HG02571 (cell line): ENCODE results near the gene BRCC3.
A peak's percentile ranks its signal among the peaks of the same experiment; 100 is the strongest.

Experiments used
- ATAC-seq: cut with Tn5 transposase; IDR thresholded peaks from one replicate; pipeline ENCODE4 v1.9.1; 2021; ENCODE audit warnings: mild to moderate bottlenecking, moderate library complexity; ENCODE audit not compliant: unreplicated experiment

The BRCC3 gene

DNA sequence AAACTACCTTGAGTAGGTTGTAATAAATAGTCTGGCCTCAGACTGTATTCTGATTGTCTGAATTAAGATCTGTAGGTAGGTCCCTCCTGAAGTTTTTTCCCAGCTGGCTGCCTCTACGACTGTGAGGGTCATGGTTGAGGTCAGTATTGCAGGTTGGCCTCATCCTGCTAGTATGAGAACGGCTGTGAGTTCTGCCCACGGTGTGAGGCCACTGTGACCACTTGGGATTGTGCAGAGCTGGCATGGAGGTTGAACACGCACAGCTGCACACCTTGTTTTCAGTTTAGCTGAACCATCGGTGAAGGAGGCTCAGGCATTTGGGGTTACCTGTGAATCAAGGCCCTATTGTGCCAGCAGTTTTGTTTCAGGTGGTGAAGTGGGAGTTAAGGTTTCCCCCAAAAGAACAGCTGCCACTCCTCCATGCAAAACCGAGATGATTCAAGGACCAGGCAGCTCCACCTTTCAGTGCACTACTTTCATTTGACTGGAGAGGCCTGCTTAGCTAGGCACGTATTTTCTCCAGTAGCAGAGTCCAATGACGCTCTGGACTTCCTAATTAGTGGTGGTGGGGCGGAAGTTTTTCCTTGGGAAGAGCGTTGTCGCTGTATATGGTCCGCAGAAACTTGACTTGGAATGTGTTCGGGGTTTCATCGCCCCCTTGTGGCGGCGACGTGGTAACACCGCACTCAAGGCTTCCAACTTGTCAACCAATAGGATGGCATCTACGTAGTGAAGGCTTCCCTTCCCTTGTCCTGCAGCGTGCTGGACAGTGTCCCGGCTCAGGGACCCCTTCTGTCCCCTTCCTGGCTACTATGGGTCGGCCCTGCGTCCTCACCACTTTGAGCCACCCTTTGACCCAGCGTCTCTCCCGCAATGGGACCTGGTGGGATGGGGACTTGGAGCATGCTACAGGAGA is 14.2 kb upstream of the BRCC3 start:
- ATAC-seq: peak; percentile 73

DNA sequence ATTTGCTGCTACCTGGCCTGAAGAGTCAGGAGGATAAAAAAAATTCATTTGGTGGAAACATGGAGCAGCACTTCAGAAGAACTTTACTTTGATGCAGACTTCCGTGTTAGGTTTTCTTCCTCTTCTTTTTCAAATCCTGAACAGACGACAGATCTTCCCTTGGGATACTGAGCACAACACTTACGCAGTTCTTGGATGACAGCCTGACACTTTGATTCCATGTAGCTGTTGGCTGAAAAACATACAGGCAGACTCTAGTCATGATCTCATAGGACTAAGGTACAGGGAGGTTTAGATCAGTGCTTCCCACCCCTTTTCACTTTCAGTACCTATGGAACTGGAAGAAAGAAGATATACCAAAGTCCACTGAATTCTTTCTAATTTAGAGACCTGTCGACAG is 9.5 kb upstream of the BRCC3 start:
- no peak for ATAC-seq

DNA sequence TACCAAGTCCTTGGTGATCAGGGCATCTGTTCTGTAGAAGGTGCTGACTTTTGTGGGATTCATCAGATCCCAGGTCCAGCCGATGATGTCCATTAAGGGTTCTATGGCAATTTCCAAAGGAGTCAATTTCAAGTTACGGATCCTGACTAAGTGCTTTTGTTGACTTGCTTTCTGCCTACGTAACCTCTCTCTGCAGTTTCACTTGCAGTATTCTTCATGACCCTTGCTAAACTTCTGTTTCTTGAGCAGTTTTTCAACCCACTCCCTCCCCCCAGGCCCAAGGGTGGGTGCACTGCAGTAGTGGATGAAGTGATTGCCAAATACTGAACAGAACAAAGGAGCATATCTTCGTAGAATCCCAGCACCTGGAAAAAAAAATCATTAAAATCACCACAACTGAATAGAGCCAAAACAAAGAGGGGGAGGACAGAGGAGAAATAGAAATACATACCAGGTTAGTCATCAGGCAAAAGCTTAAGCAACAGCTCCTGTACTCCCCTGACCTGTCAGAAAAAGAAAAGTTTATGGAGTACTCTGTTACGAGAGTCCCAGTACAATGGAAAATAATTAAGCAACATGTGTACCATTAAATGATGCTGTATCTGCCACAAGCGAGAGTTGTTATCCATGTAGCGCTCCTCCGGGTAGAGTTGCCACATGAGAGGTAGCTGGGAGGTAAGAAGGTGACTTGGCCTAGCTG is 6.1 kb upstream of the BRCC3 start:
- no peak for ATAC-seq

DNA sequence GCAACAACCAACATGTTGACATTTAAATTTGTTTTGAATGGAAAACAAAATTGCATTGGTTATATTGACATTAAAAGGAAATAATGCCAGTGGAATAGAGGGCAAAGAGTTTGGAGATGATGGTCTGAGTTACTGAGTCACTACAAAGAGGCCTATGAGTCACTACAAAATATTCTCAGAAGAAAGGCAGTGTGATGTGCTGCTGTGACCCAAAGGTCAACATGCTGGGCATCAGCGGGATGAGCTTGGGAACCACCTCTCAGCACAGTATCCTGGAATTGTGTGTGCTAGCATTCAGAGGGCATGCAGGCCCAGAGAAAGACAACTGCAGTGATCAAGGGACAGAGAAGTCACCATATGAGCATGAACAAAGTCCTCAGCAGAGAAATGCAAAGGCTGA is 3.1 kb upstream of the BRCC3 start:
- no peak for ATAC-seq

DNA sequence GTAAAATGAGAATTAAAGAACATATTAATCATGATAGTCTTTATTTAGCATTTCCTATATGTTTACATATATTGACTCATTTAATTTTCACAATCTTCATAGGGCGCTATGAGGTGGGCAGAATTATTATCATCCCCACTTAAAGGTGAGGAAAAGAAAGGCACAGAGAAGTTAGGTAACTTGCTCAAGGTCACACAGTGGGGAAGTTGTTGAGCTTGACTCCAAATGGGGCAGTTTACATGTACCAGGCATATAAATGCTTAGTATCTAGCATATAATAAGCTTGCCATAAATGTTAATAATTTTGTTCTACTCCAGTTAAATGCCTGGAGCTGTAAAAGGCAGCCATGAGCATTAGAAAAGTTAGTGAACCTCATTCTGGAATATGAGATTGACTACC is 1.9 kb upstream of the BRCC3 start:
- ATAC-seq: no peak

DNA sequence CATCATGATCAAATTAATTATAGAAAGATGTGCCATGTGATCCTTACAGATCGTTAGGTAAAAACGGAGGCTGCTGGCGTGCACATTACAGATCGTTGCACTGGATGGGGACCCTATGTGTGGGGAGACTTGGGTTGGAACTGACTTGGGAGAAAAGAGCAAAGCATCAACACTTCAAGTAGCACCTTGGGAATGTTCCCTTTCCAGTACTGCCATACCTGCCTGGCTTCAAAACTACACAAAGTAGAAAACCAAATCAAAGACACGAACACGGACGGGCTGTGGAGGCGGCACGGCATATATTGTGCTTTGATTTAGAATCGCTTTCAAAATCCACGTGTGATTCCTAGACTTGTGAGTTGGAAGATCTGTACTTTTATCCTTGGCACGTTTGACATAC is 1.3 kb upstream of the BRCC3 start:
- no peak for ATAC-seq

DNA sequence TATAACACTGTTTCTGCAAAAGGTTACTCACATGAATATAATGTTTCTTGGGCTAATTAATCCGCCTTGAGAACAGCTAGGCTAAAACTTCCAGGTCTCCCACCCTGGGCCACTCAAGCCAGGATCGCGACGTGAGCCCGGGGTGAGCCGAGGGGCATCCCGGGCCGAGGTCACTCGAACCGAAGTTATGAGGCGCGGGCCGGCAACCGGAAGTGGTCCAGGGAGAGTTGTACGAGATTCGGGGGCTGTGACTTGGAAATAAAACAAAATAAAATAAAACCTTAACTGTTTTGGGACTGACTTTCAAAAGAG is 689 bp upstream of the BRCC3 start:
- peak; percentile 10 for ATAC-seq

DNA sequence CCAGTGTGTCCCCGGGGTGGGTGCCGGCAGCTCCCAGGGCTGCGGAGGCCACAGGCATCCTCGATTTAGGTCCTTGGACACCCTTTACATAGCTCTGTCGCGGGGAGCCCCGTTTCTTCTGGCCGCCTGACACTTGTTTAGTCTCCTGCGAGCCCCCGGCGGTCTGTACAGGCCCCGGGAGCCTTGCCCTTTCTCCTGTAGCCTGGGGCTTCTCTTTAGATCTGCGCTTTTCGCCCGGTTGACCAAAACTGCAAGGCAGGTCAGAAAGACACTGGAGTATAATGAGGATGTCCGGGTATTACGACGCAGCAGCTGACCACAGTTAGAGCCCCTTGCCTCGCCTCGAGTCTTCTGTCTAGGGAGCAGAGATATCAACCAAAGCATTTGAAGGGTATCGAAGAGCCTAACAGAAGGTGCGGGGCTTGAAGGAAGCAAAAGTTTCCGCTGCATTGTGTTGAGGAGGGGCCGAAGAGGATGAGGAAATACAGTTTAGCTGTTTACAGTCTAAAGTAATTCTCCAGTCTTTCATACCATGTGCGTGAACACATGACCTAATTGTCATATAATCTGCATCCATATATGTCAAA is 479 bp downstream of the BRCC3 start:
- no peak for ATAC-seq

DNA sequence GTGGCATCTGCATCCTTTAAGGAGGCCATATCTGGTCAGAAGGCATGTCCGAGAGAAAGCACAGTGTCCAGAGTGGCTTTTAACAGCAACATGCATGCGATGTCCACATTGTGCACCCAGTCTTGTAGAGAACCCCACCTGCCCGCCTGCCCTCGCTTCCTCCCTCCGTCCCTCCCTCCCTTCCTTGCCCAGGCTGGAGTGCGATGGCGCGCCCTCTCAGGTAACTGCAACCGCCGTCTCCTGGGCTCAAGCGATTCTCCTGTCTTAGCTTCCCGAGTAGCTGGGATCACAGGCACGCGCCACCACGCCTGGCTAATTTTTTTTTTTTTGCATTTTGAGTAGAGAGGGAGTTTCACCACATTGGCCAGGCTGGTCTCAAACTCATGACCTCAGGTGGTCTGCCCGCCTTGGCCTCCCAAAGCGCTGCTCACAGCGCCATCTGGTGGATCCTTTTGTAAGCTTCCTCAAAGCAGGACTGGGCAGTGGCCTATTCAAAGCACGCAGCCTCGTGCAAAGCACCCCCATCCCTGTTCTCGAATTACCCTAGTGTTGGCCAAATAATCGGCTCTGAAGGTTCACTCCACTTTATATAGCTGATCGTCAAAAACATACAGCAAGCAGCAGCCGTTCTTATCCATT is 15.0 kb downstream of the BRCC3 start:
- no peak for ATAC-seq

DNA sequence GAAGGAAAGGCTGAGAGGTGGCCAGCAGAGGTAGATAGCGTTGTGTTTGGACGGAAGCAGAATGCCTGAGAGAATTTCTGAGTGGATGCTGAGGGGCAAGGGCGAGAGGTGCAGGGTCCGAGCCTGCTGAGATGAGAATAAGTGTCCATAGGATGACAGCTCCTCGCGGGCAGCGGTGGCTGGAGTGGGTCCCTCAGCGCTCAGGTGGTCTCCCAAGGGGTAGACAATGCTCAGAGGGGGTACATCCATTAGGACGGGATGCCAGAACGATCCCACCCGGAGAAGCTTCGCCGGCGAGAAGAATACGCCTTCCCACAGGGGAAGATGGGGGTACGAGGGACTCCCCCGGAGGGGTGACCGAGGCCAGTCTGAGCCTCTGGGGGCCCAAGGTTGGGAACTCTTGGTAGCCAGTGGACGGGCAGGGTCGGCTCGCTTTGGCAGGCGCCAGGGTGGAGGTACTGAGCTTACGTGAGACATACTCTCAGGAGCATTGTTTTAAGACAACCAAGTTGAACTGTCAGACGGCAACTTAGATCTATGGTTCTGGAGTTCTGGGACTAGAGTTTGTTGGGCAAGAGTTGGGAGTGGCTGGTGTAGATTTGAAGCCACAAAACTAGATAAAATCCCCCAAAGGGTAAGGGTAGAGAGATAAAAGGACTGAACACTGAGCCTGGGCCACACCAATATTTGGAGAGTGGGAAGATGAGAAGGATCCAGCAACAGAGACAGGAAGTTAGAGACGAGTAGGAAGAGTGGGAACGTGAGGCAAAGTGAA is 15.8 kb downstream of the BRCC3 start:
- ATAC-seq: no peak

DNA sequence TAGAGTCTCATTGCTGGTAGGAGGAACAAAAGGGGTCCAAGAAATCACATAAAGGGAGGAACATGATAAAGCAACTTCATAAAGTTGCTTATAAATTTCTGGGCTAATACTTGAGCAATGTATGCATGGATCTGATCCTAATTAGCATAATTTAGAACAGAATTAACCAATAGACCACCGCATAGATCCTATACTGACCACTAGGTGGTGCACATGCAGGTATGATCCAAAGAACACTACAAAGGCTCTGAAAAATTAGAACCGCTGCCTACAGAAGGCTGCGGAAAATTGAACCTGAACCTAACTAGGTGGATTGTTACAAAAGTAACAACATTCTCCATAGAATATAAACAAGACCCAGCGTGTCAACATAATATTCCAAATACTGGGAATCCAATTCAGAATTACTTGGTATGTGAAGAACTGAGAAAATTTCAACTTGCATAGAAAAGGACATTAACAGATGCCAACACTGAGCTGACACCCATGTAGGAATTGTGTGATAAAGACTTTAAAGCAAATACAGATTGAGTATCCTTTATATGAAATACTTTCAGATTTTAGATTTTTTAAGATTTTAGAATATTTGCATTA is 23.3 kb downstream of the BRCC3 start:
- ATAC-seq: no peak

DNA sequence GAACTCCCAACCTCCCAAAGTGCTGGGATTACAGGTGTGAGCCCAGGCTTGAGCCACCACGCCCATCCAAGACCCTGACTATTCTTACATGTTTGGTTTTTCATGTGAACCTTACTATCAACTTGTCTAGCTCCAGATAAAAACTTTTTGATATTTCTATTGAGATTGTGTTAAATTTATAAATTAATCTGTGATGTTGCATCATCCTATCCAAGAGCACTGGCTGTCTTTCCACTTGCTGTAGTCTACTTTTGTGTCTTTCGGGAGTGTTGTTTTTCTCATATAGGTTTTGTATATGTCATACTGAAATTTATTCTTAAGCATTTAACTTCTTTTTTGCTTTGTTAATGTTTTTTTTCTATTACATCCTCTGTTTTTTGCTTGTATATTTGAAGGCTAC is 34.6 kb downstream of the BRCC3 start:
- ATAC-seq: no peak

DNA sequence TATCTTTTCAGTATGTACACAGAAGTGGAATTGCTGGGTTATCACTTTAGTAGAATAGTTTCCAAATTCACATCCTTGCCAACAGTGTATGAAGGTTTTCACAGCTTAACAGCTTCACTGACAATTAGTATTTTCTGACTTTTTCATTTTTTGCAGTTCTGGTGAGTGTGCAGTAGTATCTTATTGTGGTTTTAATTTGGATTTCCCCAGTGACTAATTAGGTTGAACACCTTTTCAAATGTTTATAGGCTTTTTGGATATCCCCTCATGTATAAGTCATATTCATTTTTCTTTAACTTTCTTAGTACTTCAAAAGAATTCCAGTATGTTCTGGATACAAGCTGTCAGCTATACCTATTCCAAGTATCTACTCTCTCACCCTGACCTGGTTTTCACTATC is 37.1 kb downstream of the BRCC3 start:
- ATAC-seq: no peak

DNA sequence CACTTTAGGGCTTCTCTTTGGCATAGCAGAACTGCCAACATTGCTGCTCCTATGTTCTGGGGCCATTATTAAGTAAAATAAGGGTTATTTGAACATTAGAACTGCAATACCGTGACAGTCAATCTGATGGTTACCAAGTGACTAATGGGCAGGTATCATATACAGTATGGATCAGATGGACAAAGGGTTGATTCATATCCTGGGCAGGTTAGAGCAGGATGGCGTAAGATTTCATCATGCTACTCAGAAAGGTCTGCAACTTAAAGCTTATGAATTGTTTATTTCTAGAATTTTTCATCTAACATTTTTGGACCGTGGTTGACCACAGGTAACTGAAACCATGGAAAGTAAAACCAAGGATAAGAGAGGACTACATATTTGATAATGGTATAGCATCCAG is 40.9 kb downstream of the BRCC3 start:
- ATAC-seq: no peak

DNA sequence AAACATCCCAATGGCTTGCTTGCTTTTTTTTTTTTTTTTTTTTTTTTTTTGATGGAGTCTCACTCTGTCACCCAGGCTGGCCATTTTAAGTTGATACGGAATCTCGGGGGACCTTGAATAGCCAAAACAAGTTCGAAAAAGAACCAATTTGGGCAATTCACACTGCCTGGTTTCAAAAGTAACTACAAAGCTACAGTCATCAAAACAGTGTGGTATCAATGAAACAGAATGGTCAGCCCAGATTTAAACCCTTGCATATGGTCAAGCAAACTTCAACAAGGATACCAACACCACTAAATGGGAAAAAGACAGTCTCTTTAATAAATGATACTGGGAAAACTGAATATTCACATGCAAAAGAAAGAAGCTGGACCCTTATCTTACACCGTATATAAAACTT is 41.8 kb downstream of the BRCC3 start:
- no peak for ATAC-seq

DNA sequence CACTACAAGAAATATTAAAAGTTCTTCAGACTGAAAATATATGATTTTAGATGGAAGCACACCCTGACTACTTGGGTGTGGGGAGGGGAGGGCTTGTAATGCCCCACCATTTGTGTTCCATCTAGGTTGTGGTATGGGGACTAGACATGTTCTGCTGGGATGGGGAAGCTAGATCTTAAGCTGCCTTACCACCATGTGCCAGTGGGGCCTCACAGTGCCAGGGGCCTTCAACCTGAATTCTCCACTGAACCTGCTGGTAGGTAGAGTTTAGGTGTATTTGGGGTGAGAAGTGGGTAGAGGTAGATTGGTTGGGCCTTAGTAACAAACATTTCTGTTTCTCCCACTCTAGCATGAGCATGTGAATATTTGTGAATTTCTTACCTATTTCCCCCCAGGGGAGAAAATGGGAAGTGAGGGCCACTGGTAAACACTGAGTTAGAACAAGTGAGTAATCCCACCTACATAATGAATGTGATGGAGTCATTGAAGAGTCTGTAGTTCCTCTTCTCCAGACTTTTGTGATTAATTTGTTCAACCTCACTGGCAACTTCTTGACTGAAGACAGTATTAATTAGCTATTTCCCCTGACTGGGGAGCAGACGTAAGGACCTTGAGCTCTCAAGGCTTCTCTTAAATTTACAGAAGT is 44.0 kb downstream of the BRCC3 start:
- ATAC-seq: no peak

DNA sequence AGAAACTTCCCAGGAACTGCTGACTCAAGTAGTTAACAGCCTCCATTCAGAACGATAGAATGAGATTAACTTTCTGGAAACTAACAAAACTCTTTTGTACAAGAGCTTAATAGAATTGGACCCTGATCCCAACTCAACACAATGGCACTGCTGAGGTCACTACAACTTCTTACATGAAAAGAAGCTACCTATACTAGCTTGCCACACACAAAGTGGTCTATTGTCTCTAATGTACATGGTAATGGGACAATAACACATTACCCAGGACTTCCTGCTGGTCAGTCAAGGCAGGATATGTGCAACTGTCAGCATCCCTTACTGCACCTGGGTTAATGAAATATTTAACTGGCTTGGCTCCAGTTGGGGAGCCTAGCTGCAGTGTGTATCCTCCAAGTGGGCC is 56.2 kb downstream of the BRCC3 start:
- no peak for ATAC-seq

DNA sequence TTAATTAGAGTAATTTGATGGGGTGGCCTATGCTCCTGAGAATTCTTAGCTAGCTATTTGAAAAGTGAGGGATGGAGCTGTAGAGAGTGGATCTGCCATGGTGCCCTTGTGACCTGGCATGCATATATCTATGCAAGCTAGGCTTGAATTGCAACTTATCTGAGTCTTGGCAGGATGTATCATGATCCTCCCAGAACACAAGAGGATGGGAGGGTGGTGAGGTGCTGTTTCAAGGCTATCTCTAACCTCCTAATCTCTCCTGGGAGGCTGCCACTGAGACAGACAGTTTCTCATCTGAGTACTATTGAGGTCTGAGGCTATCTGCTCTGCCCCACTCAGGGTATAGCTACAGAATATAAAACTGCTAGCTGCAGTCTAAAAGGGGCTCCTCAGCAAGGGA is 56.6 kb downstream of the BRCC3 start:
- no peak for ATAC-seq

DNA sequence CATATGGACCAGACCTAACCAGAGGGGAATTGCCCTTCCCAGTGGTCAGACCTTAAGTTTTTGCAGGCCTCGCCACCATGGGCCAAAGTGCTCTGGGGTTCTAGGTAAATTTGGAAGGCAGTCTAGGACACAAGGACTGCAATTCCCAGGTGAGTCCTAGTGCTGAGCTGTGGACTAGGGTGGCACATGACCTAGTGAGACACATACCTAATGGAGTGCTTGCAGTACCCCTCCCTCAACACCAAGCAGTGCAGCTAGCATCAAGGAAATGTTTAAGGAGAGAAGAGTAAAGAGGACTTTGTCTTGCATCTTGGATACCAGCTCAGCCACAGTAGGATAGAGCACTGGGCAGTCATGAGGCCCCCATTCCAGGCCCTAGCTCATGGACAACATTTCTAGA is 60.8 kb downstream of the BRCC3 start:
- ATAC-seq: no peak

DNA sequence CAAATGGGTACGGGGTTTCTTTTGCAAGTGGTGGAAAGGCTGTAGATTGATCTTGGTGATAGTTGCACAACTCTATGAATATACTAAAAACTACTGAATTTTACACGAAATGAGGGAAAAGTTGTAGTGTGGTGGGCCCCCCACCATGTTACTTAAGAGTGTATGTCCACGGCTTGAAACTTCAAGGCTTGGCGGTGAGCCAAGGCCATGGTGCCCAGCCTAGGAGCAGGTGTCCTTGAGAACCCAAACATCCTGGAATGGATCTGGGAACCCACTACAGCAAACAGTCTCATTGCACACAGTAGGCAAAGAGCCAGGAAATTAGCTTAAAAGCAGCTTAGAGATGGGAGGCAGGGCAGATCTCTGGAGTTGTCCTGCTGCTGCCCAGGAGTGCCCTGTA is 62.9 kb downstream of the BRCC3 start:
- ATAC-seq: no peak
